Hindlimb muscle (tissue), 1 donor: Measurements from ENCODE around the gene NEMF. TPM values are rescaled to one million over a fixed set of nuclear protein-coding genes. Genes with fewer than 3 reads are reported as not detected.
"Not testable (repeated sequence)": the region's sequence is repeated elsewhere in the genome, so short reads cannot be mapped to it uniquely, and the experiment has no call there.

Source experiments
- DNase-seq: peaks from one replicate; pipeline ENCODE4 v3.0.0-alpha.2; 2013
- polyA plus RNA-seq: library from polyadenylated mRNA; unstranded; fragments of 120-200 nt; gene quantifications from one replicate; pipeline ENCODE4 v1.2.1, GENCODE V29; 2013; ENCODE audit not compliant: insufficient read length

NEMF gene
- polyA plus RNA-seq, 1 donor, result 38.2 TPM

GRCh38 chr14:49816844-49817243 lies 35.7 kb downstream of the NEMF start:
- no peak for DNase-seq

GRCh38 chr14:49816118-49816517 lies 36.5 kb downstream of the NEMF start:
- DNase-seq, result not testable (repeated sequence)

DNA sequence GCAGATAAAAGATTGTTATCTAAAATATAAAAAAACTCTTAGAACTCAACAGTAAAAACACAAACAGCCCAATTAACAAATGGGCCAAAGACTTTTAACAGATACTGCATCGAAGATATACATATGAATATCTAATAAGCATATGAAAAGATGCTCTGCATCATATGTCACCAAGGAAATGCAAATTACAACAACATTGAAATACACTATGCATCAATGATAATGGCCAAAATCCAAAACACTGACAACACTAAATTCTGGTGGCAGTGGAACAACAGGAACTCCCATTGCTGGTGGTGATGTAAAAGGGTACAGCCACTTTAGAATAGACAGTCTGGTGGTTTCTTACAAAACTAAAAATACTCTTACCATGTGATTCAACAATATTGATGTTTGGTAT lies 43.8 kb downstream of the NEMF start:
- no peak for DNase-seq

- no peak for DNase-seq
Observed at GRCh38 chr14:49796025-49796424, 56.6 kb downstream of the NEMF start.

DNA sequence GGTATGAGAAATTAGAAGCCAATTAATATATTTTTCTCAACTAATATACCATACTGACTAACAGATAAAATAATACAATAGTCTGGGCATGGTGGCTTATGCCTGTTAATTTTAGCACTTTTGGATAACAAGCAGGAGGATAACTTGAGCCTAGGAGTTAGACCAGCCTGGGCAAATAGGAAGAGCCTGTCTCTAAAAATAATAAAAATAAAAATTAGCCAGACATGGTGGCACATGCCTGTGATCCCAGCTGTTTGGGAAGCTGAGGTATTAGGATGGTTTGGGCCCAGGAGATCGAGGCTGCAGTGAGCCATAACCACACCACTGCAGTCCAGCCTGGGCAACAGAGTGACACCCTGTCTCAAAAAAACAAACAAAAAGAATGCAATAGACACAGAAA lies 60.0 kb downstream of the NEMF start:
- DNase-seq, result no peak

DNA sequence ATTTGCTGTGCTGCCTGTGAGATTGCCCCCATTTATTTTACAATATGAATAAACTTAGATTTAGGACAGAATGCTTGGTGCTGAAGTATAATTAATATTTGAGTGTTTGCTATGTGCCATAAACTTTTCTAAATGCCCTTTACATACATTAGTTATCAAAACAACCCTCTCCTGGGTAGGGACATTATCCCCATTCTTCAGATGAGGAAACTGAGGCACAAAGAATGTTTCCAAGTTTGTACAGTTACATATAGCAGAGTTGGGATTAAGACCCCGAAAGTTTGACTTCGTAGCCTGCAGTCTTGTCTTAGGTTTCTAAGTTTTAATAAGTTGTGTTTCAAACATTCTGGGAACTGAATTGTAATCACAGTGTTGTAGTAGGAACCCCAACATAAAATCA lies 66.3 kb downstream of the NEMF start:
- no peak for DNase-seq

GRCh38 chr14:49783394-49784014 lies 69.1 kb downstream of the NEMF start:
- no peak for DNase-seq

DNA sequence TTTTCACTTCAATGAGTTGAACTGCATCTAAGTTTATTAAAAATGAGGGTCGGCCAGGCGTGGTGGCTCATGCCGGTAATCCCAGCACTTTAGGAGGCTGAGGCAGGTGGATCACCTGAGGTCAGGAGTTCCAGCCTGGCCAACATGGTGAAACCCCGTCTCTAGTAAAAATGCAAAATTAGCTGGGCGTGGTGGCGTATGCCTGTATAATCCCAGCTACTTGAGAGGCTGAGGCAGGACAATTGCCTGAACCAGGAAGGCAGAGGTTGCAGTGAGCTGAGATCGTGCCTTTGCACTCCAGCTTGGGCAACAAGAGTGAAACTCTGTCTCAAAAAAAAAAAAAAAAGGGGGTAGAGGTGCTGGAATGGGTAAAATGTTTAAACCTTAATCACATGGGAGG lies 71.5 kb downstream of the NEMF start:
- DNase-seq, result not testable (repeated sequence)

GRCh38 chr14:49778421-49778820 lies 74.2 kb downstream of the NEMF start:
- no peak for DNase-seq

GRCh38 chr14:49774106-49774505 lies 78.5 kb downstream of the NEMF start:
- no peak for DNase-seq

DNA sequence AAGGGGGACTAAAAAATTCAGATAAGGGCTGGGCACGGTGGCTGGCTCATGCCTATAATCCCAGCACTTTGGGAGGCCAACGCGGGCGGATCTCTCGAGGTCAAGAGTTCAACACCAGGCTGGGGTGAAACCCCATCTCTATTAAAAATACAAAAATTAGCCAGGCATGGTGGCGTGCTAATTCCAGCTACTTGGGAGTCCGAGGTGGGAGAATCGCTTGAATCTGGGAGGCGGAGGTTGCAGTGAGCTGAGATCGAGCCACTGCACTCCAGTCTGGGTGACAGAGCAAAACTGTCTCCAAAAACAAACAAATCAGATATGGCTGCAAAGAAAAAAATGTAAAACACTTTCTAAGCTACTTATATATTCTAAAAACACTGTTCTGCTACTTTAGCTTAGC lies 80.9 kb downstream of the NEMF start:
- DNase-seq, result not testable (repeated sequence)

DNA sequence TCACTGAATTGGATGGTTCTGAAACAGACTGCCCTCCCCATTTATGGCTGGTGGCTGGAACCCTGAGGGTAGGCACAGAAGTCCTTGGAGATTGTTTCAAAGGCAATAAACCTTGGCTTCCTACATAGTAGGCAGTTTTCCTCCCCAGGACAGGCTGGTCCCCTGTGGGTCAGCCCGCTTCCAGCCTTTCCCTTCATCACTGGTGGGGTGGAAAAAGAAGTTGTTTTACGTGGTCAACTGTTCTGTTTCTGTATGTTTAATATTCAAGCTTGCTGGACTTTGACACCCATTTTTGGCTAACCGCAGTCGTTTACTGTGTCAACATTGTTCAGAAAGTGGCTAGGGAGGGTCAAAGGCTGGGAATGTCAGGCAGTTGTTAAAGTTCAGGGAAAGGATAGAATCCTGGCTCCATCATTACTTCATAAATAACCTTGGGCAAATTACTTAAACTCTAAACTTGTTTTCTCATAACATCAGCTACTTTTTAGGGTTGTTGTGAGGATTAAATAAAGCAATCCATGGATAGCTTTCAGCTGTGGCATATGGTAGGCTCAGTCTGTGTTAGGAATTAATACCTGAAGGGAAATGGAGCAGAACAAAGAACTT lies 82.3 kb downstream of the NEMF start:
- no peak for DNase-seq

DNA sequence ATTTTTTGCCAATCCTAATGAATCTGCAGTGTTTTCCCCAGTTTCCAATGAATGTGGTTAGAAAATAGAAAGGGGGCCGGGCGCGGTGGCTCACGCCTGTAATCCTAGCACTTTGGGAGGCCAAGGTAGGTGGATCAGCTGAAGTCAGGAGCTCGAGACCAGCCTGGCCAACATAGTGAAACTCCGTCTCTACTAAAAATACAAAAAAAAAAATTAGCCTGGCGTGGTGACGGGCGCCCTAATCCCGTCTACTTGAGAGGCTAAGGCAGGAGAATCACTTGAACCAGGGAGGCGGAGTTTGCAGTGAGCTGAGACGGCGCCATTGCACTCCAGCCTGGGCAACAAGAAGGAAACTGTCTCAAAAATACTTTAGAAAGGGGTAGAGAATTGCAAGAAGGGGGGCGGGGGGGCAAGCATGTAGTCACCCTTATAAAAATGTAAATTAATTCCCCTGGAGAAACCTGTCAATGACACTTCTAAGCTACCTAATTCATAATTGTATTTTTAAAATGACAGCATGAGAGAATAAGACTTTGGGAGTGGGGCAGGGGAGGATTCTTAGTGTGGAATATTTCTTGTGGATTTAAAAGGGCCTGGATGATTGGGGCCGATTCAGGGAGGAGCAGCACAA lies 82.9 kb downstream of the NEMF start:
- no peak for DNase-seq

DNA sequence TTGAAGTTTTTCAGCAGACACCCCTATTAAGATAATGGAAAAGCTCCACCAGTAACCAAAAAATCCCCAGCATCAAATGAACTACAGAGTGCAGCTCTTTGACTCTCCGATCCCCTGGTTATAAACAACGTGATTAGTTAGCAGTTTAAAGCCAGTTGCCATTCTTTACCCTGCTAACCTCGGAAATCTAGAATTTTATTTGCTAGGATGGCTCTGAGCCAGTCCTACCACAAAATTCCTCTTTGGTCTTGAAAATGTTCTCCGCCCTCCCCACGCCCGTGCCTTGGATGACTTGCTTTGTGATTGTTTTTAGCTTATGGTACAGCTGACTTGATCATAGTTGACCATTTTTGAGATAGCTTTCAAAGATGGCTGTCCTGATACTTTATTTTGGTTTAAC lies 83.4 kb downstream of the NEMF start:
- DNase-seq, result no peak

DNA sequence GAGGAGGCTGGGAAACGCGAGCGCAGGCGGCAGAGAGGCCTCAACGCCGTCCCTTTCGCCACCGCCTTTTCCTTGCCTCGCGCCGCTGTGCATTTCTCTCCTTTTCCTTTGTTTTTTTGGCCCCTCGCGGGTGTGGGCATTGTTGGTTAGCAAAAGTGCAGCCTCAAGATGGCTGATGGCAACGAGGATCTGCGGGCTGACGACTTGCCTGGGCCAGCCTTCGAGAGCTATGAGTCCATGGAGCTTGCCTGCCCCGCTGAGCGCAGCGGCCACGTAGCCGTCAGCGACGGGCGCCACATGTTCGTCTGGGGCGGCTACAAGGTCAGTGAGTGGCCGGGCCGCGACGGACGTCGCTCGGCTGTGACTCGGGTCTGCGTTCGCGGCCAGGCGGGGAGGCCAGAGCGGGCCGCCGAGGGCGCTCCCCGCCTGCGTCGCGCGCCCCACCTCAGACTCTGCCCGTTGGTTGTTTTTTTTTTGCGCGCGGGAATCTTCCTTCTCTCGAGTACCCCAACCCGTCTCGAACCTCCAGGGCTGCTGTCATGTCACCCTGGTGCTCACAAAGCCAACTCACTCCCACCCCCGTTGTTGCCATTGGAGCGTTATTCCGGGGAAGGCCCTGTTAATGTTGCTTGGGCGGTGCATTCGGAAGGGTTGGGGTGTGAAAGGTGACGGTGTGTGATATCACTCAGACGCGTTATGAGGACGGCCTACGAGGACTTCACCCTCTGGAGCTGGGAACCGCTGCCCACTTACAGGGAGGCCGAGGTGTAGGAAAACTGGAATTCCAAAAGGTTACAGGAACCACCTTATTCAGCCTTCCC lies 84.1 kb downstream of the NEMF start:
- peak; percentile 54 for DNase-seq

- peak; percentile 91 for DNase-seq
Observed at GRCh38 chr14:49767571-49768300, 84.9 kb downstream of the NEMF start, which contains the start of gene KLHDC2. Gene KLHDC2 (plus strand): TSS chr14:49768153. CDS start chr14:49768469, 316 bp downstream.

DNA sequence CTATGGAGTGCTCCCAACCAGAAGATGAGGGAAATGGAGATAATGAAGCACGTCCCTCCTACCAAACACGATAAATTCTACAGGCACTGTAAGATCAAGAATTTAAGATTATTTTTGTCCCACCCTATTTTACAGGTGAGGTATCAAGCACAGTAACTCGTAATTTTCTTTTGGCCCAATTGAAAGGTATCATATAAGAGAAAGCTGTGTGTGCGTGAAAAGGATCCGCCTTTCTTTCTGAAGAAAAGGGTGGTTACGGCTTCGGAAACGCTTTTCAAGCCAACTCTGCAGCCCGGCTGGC lies 85.4 kb downstream of the NEMF start:
- no peak for DNase-seq

DNA sequence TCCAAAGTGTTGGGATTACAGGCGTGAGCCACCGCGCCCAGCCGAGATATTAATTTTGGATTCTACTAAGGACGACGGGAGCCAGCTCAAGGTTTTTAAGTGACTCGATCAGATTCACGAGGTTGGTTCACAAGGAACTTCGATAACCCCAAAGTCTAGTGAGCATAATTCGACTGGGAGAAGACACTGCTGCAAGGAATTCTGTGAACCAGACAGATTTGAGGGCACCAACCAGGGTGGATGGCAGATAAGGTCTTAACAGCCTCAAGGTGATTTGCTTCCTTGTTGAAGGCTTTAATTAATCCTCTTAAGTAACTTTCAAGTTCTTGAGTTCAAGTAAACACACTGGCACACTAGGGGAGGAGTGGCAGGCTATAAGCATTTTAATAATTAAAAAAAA lies 85.7 kb downstream of the NEMF start:
- DNase-seq, result no peak

- no peak for DNase-seq
Observed at GRCh38 chr14:49761839-49762551, 90.6 kb downstream of the NEMF start.

GRCh38 chr14:49755378-49755777 lies 97.2 kb downstream of the NEMF start:
- DNase-seq, result no peak

DNA sequence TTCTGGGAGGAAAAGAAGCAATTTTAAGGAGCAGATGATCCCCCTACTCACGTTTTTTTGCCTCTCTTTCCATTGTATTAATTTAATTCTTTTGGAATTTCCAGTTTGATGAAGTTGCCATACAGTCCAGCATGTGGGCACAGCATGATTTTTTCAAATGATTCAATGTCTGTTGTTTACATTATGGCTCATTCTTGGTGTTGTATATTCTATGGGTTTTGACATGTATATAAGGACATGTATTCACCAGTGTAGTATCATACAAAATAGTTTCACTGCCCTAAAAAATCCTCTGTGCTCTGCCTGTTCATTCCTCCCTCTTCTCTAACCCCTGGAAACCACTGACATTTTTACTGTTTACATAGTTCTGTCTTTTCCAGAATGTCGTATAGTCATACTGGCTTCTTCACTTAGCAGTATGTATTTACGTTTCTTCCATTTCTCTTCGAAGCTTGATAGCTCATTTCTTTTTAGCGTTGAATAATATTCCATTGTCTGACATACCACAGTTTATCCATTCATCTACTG lies 98.0 kb downstream of the NEMF start:
- no peak for DNase-seq

- DNase-seq, result not testable (repeated sequence)
Observed at GRCh38 chr14:49746476-49746875, 106.1 kb downstream of the NEMF start.
